GM19193 (cell line): ENCODE measurements around the gene MTUS2.

Experiments
- POLR2A ChIP-seq: IDR thresholded peaks from 4 replicates; pipeline ENCODE4 v1.6.1; 2011; ENCODE audit not compliant: insufficient read depth, insufficient read length; ENCODE audit errors: extremely low read depth

The MTUS2 gene

GRCh38 chr13:28976195-28976594 is 156.1 kb downstream of the MTUS2 start:
- no peak for TF ChIP-seq POLR2A

- TF ChIP-seq POLR2A: no peak
Observed at GRCh38 chr13:28976636-28977035, 156.5 kb downstream of the MTUS2 start.

DNA sequence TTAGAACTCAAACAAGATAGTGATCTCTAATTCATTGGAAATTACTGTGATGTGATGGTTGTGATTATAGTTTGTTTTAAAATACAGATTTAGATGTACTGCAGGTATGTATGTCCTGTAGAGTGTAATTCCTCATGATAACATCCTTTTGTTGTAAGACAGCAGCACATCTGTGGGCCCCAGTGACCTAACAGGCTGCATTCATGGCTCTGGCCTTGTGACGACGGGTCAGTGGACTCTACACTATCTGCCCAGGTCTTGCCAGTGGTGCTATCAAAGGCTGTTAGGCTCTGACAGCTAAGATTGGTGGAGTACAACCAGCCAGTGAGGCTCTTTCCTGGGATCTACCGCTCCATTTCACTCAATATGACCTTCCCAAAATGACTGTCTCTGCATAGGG is 158.4 kb downstream of the MTUS2 start:
- no peak for TF ChIP-seq POLR2A

DNA sequence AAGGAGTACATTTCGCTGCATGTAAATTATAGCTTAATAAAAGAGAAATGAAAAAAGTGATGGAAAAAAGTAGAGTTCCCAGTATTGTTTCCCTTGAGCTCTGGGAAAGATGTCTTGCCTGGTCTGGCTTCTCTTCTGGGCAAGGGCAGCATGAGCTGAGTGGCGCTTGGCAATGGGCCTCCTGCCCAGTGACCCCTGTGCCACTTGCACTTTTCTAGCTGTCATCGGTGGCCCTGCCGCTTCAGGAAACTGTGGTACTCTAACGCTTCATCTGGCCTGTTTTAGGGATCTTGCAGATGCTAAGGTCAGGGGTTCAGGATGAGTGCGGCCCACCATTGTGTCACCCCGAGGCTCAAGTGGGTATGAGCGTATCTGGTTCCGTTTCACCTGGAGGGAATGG is 161.4 kb downstream of the MTUS2 start:
- TF ChIP-seq POLR2A: no peak

DNA sequence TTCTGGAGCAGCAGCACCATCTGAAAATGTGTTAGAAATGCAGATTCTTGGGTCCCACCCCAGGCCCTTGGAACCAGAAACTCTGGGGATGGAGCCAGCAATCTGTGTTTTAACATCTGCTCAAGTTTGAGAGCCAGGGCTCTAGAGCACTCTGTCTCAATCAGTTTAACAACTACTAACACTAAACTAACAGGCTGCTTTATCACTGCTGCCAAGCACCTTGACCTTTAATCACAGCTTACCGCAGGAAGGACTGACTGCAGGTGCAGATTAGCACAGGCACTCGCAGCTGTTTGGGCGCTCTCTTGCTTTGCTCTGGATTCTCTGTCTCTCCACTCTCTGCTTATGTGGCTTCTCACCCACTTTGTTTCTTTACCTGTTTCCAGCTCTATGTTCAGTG is 163.5 kb downstream of the MTUS2 start:
- no peak for TF ChIP-seq POLR2A

DNA sequence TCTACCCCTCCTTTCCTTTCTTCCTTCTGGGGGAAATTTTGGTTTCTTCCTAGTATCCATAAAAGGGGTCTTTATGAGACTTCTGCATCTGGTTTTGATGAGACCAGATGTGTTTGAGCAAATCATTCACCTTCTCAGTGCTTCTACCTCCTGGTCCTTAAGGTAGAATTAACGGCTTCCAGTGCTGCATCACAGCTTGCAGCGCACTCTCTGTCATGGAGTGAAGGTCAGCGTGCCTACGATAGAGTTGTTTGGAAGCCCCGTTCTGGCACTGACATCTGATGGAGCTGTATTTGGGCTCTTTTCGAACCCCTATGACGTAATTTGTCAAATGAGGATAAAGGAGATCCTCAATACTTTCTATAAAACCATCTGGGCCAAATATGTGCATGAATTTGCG is 164.2 kb downstream of the MTUS2 start:
- TF ChIP-seq POLR2A: no peak

GRCh38 chr13:28984825-28985224 is 164.7 kb downstream of the MTUS2 start:
- TF ChIP-seq POLR2A: no peak

DNA sequence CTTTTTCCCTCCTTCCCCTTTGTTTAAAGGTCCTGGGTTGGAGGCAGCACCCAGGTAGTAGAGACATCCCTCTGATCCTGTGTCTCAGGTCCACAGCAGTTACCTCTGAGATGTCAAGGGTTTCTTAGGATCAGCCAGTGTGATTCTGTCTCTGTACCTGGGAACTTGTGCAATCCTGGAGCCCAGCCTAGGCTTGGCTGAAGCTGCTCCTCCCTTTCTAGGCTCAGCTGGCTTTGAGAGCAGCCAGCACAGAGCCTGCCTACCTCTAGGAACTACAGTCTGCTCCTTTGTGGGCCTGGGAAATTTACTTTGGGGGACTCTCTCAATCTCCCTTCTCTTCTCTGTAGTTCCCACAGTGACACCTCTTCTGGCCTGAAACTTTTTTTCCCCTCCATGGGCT is 171.6 kb downstream of the MTUS2 start:
- no peak for TF ChIP-seq POLR2A

DNA sequence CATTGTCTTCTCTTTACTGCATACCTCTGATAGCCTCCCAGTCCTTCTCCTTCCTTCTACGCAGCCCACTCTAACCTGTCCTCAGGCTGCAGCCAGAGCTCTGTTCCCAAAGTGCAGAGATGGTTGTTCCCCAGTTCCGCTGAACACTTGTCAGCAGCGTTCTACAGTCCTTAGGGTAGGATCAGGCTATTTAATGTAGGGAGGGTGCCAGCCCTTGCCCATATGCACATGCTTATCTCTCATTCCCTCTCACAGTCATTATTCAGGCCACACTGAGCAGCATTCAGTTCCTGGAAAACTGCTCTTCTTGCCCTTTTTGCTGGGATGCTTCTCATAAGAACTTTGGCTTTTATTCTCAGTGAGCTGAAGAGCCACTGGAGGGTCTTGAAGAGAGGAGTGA is 180.7 kb downstream of the MTUS2 start:
- TF ChIP-seq POLR2A: no peak

GRCh38 chr13:29005035-29005762 is 185.1 kb downstream of the MTUS2 start:
- TF ChIP-seq POLR2A: no peak

- TF ChIP-seq POLR2A: no peak
Observed at GRCh38 chr13:29005763-29006120, 185.6 kb downstream of the MTUS2 start.

GRCh38 chr13:29006359-29006850 is 186.3 kb downstream of the MTUS2 start:
- TF ChIP-seq POLR2A: no peak

GRCh38 chr13:29008296-29008695 is 188.2 kb downstream of the MTUS2 start:
- no peak for TF ChIP-seq POLR2A

- TF ChIP-seq POLR2A: no peak
Observed at GRCh38 chr13:29020314-29020713, 200.2 kb downstream of the MTUS2 start.

DNA sequence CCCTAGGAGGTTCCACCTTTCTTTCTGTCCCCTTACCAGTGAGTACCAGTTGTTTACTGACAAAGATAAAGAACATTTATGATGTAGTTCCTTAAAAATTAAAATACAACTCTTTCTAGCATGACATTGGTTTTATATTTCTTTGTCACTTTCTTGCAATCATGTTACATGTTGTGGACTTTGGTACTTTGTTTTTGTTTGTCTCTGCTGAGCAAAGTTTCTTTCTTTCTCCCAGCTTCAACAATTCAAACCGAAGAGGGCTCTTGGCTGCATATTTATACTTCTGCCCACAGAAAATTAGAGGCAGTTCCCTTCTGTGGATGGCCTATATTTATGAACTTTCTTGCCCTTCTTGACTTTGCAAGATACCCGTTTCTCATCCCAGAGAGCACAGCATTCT is 201.2 kb downstream of the MTUS2 start:
- no peak for TF ChIP-seq POLR2A

DNA sequence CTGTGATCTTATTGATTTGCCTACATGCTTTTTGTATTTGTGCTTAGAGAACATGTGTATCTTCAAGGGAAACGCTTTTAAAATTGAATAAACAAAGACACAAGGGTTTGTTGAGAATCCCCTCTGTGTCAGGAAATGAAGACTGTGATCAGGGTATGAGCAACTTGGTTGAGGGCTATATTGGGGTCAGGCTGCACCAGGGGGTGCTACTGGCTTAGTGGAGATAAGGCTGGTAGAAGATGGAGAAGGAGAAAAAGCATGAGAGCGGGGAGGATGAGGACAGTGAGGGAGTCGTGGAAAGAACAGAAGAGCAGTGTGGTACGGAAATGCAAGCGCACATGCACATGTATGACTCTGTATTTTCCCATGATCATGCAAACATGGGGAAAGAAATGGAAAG is 201.6 kb downstream of the MTUS2 start:
- TF ChIP-seq POLR2A: no peak

GRCh38 chr13:29022410-29022809 is 202.3 kb downstream of the MTUS2 start:
- no peak for TF ChIP-seq POLR2A

GRCh38 chr13:29022968-29023367 is 202.8 kb downstream of the MTUS2 start:
- no peak for TF ChIP-seq POLR2A

DNA sequence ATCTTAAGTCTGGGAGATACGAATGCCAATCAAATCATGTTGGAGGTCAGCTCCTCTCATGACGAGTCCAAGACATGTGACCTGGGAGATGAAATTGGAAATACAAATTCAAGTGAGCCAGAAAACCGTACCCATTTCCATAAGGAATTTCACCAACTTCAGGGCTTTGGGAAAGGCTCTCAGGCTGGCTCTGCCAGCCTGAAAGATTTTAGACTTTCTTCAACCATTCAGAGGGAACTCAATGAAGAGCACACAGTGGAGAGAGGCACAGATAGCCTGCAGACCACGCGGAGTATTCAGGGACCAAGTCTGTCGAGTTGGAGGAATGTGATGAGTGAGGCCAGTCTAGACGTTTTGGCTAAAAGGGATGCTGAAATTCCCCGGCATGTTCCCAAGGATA is 204.6 kb downstream of the MTUS2 start:
- TF ChIP-seq POLR2A: no peak
